C1 segment of cervical spinal cord (tissue), 14 donors: Measurements from ENCODE around the gene REEP3.
"Not testable (repeated sequence)": the region's sequence is repeated elsewhere in the genome, so short reads cannot be mapped to it uniquely, and the experiment has no call there.

Experiments used
- DNase-seq, 14 donors: peaks; one replicate each; lab custom pipeline; 2025; lab: John Stamatoyannopoulos, UW

REEP3 gene

GRCh38 chr10:63549810-63550209 lies 28.6 kb downstream of the REEP3 start:
- peak in 1 of 14 donors; percentile 76 for DNase-seq

- no peak for DNase-seq
Observed at GRCh38 chr10:63553031-63553430, 31.8 kb downstream of the REEP3 start.

GRCh38 chr10:63553473-63553872 lies 32.3 kb downstream of the REEP3 start:
- no peak for DNase-seq

GRCh38 chr10:63554657-63555056 lies 33.5 kb downstream of the REEP3 start:
- DNase-seq: no peak

- no peak for DNase-seq
Observed at GRCh38 chr10:63555330-63555729, 34.1 kb downstream of the REEP3 start.

GRCh38 chr10:63558132-63558784 lies 37.1 kb downstream of the REEP3 start:
- DNase-seq: peak in 1 of 14 donors; percentile 51

GRCh38 chr10:63561341-63561740 lies 40.1 kb downstream of the REEP3 start:
- DNase-seq: peak in 1 of 14 donors; percentile 69

- DNase-seq: no peak
Observed at GRCh38 chr10:63562391-63562790, 41.2 kb downstream of the REEP3 start.

- no peak for DNase-seq
Observed at GRCh38 chr10:63562857-63563256, 41.7 kb downstream of the REEP3 start.

- no peak for DNase-seq
Observed at GRCh38 chr10:63563623-63564022, 42.4 kb downstream of the REEP3 start.

GRCh38 chr10:63564731-63565130 lies 43.5 kb downstream of the REEP3 start:
- not testable (repeated sequence) for DNase-seq

GRCh38 chr10:63573068-63573697 lies 52.0 kb downstream of the REEP3 start:
- peak in 1 of 14 donors; percentile 90 for DNase-seq

GRCh38 chr10:63574011-63574410 lies 52.8 kb downstream of the REEP3 start:
- DNase-seq: no peak

- no peak for DNase-seq
Observed at GRCh38 chr10:63576501-63576900, 55.3 kb downstream of the REEP3 start.

GRCh38 chr10:63578501-63578900 lies 57.3 kb downstream of the REEP3 start:
- DNase-seq: no peak

- DNase-seq: no peak
Observed at GRCh38 chr10:63579371-63580014, 58.3 kb downstream of the REEP3 start.

GRCh38 chr10:63582690-63583089 lies 61.5 kb downstream of the REEP3 start:
- no peak for DNase-seq

GRCh38 chr10:63583397-63583796 lies 62.2 kb downstream of the REEP3 start:
- DNase-seq: no peak

GRCh38 chr10:63583909-63584724 lies 62.9 kb downstream of the REEP3 start:
- peak in 1 of 14 donors; percentile 86 for DNase-seq

GRCh38 chr10:63584725-63585035 lies 63.5 kb downstream of the REEP3 start:
- DNase-seq: no peak

GRCh38 chr10:63585041-63585440 lies 63.8 kb downstream of the REEP3 start:
- no peak for DNase-seq

- DNase-seq: no peak
Observed at GRCh38 chr10:63586043-63586442, 64.8 kb downstream of the REEP3 start.
